Measurements from ENCODE around the gene WDR38. TPM values are rescaled to one million over a fixed set of nuclear protein-coding genes. Genes with fewer than 3 reads are reported as not detected.

WDR38 gene
- total and polyA plus RNA-seq, 2 of the 13 experiments (the other 11 are each of a cell fraction or from before 2014, with no cell fraction given) = not detected

GRCh38 chr9:124879226-124879625 lies 26.0 kb downstream of the WDR38 start (continued):
- TF ChIP-seq ZNF142 (CRISPR knock-in tag; IDR thresholded peaks at IDR 0.05) (no peak), ZNF337 (CRISPR knock-in tag; IDR thresholded peaks at IDR 0.05; ENCODE audit: borderline replicate concordance, low read depth) (no peak), ZFYVE20 (CRISPR knock-in tag; IDR thresholded peaks at IDR 0.05; ENCODE audit: borderline replicate concordance, low read depth) (no peak), ZNF777 (CRISPR knock-in tag; IDR thresholded peaks at IDR 0.05) (no peak), XRCC5 (optimal IDR thresholded peaks at IDR 0.05; ENCODE audit: low read length) (no peak), ZSCAN25 (CRISPR knock-in tag; IDR thresholded peaks at IDR 0.05) (no peak)

DNA sequence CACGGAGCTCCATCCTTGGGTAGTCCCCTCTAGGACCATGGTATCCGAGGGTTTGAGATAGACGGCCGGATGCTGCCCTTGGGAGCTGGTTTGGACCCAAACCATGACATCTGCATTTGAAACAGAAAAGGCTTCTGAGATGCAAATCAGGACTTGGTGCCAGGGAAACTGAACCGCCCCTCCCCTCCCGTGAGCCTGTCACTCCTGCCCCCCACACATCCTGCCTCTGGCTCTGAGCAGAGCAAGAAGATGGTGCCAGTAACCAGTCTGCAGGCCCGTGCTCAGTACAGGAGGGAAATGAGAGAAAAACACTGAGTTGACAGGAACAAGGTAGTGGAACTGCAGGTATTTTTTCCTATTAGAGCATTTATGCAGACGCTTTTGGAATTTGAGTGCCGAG lies 27.2 kb downstream of the WDR38 start:
- FAIRE-seq = no peak
- POLR2A ChIA-PET = no interaction called here
- in situ Hi-C loops (cut with HindIII; ENCODE audit: extremely low pct_ligation_motif_present, low pct_unique_long_range_greater_than_20kb) = no loop called here
- TF ChIP-seq GLI4 (CRISPR knock-in tag; IDR thresholded peaks at IDR 0.05; ENCODE audit: borderline replicate concordance) = no peak
- no peak for TF ChIP-seq KLF9 (CRISPR knock-in tag; IDR thresholded peaks at IDR 0.05; ENCODE audit: low read depth)
- TF ChIP-seq TEAD3 (CRISPR knock-in tag; optimal IDR thresholded peaks at IDR 0.05; ENCODE audit: borderline replicate concordance) = no peak
- no peak for TF ChIP-seq PCBP2 (optimal IDR thresholded peaks at IDR 0.05; ENCODE audit: low read depth, low read length, poor library complexity, severe bottlenecking)
- TF ChIP-seq, protein P1, sequence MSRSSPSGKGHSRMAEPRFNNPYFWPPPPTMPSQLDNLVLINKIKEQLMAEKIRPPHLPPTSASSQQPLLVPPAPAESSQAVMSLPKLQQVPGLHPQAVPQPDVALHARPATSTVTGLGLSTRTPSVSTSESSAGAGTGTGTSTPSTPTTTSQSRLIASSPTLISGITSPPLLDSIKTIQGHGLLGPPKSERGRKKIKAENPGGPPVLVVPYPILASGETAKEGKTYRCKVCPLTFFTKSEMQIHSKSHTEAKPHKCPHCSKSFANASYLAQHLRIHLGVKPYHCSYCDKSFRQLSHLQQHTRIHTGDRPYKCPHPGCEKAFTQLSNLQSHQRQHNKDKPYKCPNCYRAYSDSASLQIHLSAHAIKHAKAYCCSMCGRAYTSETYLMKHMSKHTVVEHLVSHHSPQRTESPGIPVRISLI (CRISPR knock-in tag; IDR thresholded peaks at IDR 0.05; ENCODE audit: borderline replicate concordance) = no peak
- TF ChIP-seq ZSCAN20 (CRISPR knock-in tag; IDR thresholded peaks at IDR 0.05; ENCODE audit: borderline replicate concordance) = no peak
- TF ChIP-seq CC2D1A (CRISPR knock-in tag; IDR thresholded peaks at IDR 0.05) = no peak
- TF ChIP-seq, protein P2, sequence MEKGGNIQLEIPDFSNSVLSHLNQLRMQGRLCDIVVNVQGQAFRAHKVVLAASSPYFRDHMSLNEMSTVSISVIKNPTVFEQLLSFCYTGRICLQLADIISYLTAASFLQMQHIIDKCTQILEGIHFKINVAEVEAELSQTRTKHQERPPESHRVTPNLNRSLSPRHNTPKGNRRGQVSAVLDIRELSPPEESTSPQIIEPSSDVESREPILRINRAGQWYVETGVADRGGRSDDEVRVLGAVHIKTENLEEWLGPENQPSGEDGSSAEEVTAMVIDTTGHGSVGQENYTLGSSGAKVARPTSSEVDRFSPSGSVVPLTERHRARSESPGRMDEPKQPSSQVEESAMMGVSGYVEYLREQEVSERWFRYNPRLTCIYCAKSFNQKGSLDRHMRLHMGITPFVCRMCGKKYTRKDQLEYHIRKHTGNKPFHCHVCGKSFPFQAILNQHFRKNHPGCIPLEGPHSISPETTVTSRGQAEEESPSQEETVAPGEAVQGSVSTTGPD (CRISPR knock-in tag; IDR thresholded peaks at IDR 0.05) = no peak
- TF ChIP-seq KDM6A (CRISPR knock-in tag; IDR thresholded peaks at IDR 0.05; ENCODE audit: low read depth) = no peak

More for the DNA sequence above, 27.2 kb downstream of the WDR38 start:
- no TSS peak for BruUV-seq (replicated peaks)
- H3K4me2 ChIP-seq (ENCODE audit: low read depth, low read length) = no peak overlapping the region
- no peaks in the 10 kb centered on the region for H4K20me1 ChIP-seq (ENCODE audit: insufficient read depth, low read length)
- peaks cover 19 to 65% of the 10 kb centered on the region in 2 experiments; a peak in 4 of 5 replicates for H3K36me3 ChIP-seq (replicated peaks in 1 of 2; ENCODE audit: control insufficient read depth in 1 of 2, insufficient read depth in 2 of 2, low read length in 2 of 2)
- DNase-seq (ENCODE audit: low spot score) (no peak), ATAC-seq (no peak)
- no peak overlapping the region for H2AFZ ChIP-seq (ENCODE audit: low read length)
- H3K9me3 ChIP-seq (ENCODE audit: low read length) = no peaks in the 10 kb centered on the region
- no peak overlapping the region for H3K9ac ChIP-seq (ENCODE audit: insufficient read depth, low read depth, low read length)
- no peak overlapping the region for H3K27ac ChIP-seq (ENCODE audit: extremely low read length, insufficient read depth, low read length)
- no peaks in the 10 kb centered on the region for H3K79me2 ChIP-seq (ENCODE audit: insufficient read depth, low read length)
- H3K27me3 ChIP-seq (ENCODE audit: control insufficient read depth in 1 of 2, insufficient read depth in 2 of 2, low read length in 2 of 2) = no peaks in the 10 kb centered on the region
- H3K4me1 ChIP-seq (ENCODE audit: insufficient read depth, low read length) = no peaks in the 10 kb centered on the region
- H3K4me3 ChIP-seq (replicated peaks in 1 of 3; ENCODE audit: insufficient read depth in 1 of 3, low read depth in 2 of 3, low read length in 3 of 3) = no peak overlapping the region
- CTCF ChIA-PET (ENCODE audit: low intra/inter-chr PET ratio, low total read pairs) = no interaction called here
- intact Hi-C loops (cut with micrococcal nuclease; ENCODE audit: unreplicated experiment) = no loop called here
- WGBS (ENCODE audit: low lambda C conversion rate) = 87% methylated on average over 8 of the region's 9 CpGs
